ENCODE data around the gene CHMP4A. TPM values are rescaled to one million over a fixed set of nuclear protein-coding genes. Genes with fewer than 3 reads are reported as not detected.

Gene CHMP4A
- total and polyA plus RNA-seq, 9 of the 15 experiments (the other 6 are each of a cell fraction or from before 2014, with no cell fraction given): 28.8 to 104 (median 52.7) TPM

- H3K4me2 ChIP-seq (ENCODE audit: insufficient read depth, low read length): peak overlapping the region; percentile 87
- H3K9me1 ChIP-seq (ENCODE audit: control insufficient read depth, insufficient read depth, low read length): peaks cover 3% of the 10 kb centered on the region
- no peak overlapping the region for H2AFZ ChIP-seq (ENCODE audit: low read depth, low read length)
- CTCF ChIA-PET (ENCODE audit: low intra/inter-chr PET ratio): no interaction called here
- no peak for FAIRE-seq
- in situ Hi-C loops (cut with MboI): no loop called here
- H4K20me1 ChIP-seq (replicated peaks; ENCODE audit: control insufficient read depth, insufficient read depth, low read length): peaks cover 9% of the 10 kb centered on the region; the same call in 1 of the 2 replicates
- DNase-seq (ENCODE audit: extremely low read depth in 1 of 4, low spot score in 3 of 4): no peak
- H3K4me1 ChIP-seq (replicated peaks in 1 of 2; ENCODE audit: control insufficient read depth in 2 of 2, insufficient read depth in 2 of 2, low read length in 2 of 2): peaks cover 1 to 21% of the 10 kb centered on the region in 2 experiments; a peak in 3 of 5 replicates
- BruUV-seq (replicated peaks): no TSS peak
- 81% methylated on average over 7 of the region's 9 CpGs for WGBS (ENCODE audit: insufficient coverage, low coverage, missing lambda C conversion rate)
- H3K9me3 ChIP-seq (replicated peaks; ENCODE audit: control insufficient read depth, insufficient read depth, low read depth, low read length): no peaks in the 10 kb centered on the region
- POLR2A ChIA-PET: interaction anchor here (0.6 to 1.3 kb wide), 9 partner anchors 10 to 111 kb away, joined by 3 to 9 read pairs (median 3); partner anchors contain the start of genes DHRS1, IRF9, NOP9 and TINF2
- no peak overlapping the region; the same call in 2 of the 3 replicates for H3K27ac ChIP-seq (ENCODE audit: extremely low read depth, low read depth, low read length)
- ATAC-seq: no peak
- no peak overlapping the region; a peak in 1 of 4 replicates for H3K9ac ChIP-seq (ENCODE audit: insufficient read depth in 1 of 2, low read depth in 2 of 2, low read length in 2 of 2)
- intact Hi-C loops (cut with micrococcal nuclease): no loop called here
- TF ChIP-seq HNRNPH1 (optimal IDR thresholded peaks at IDR 0.05; ENCODE audit: low read depth, low read length) (no peak), TRIM28 (IDR thresholded peaks at IDR 0.05) (no peak), RBBP5 (IDR thresholded peaks at IDR 0.05; ENCODE audit: borderline replicate concordance, insufficient read depth, low read length, poor library complexity, severe bottlenecking) (no peak), ATF3 (IDR thresholded peaks at IDR 0.05) (no peak), ATF3 (CRISPR knock-in tag; conservative IDR thresholded peaks at IDR 0.05) (no peak), SIN3A (IDR thresholded peaks at IDR 0.05; ENCODE audit: borderline replicate concordance in 2 of 2, control insufficient read depth in 1 of 2, low read depth in 2 of 2, low read length in 2 of 2) (no peak), ZKSCAN8 (CRISPR knock-in tag; IDR thresholded peaks at IDR 0.05) (no peak), SIX5 (IDR thresholded peaks at IDR 0.05; ENCODE audit: borderline replicate concordance in 1 of 2, insufficient read depth in 1 of 2, low read depth in 1 of 2, low read length in 2 of 2) (no peak), RBM17 (IDR thresholded peaks at IDR 0.05; ENCODE audit: borderline replicate concordance, low read depth, low read length) (no peak), KDM1A (IDR thresholded peaks at IDR 0.05) (no peak), ZNF445 (CRISPR knock-in tag; IDR thresholded peaks at IDR 0.05; ENCODE audit: low read depth) (no peak)
- H3K4me3 ChIP-seq: no peak overlapping the region
- H3K36me3 ChIP-seq (ENCODE audit: control insufficient read depth, insufficient read depth, low read length): peaks cover 66% of the 10 kb centered on the region; the same call in 2 of the 3 replicates
- no peaks in the 10 kb centered on the region for H3K27me3 ChIP-seq (ENCODE audit: control insufficient read depth in 2 of 2, insufficient read depth in 2 of 2, low read length in 2 of 2)
- peaks cover 30% of the 10 kb centered on the region for H3K79me2 ChIP-seq (ENCODE audit: control insufficient read depth, insufficient read depth, low read length)
These were observed 23.8 kb downstream of the CHMP4A start for GRCh38 chr14:24189460-24189859.

Measured in K562 (cell line).